ENCODE measurements around the gene CDH23.

Gene CDH23

GRCh38 chr10:71458387-71458786 is 61.7 kb downstream of the CDH23 start:
- Histone ChIP-seq H3K4me3 (no peak overlapping the region), H3K27me3 (peaks cover 0 to 46% of the 10 kb centered on the region in 2 donors), H3K36me3 (no peaks in the 10 kb centered on the region), H3K4me1 (no peaks in the 10 kb centered on the region), H3K9me3 (no peaks in the 10 kb centered on the region), H3K27ac (no peak overlapping the region)
- DNase-seq, result no peak
- intact Hi-C loops (cut with DNase I; ENCODE audit: low total_unique reads), result no loop called here
- no peak for TF ChIP-seq CTCF (IDR thresholded peaks at IDR 0.05)

GRCh38 chr10:71459513-71459912 is 62.8 kb downstream of the CDH23 start:
- Histone ChIP-seq H3K36me3 (no peaks in the 10 kb centered on the region), H3K4me3 (no peak overlapping the region), H3K9me3 (no peaks in the 10 kb centered on the region), H3K4me1 (no peaks in the 10 kb centered on the region), H3K27ac (no peak overlapping the region), H3K27me3 (peaks cover 0 to 46% of the 10 kb centered on the region in 2 donors)
- intact Hi-C loops (cut with DNase I; ENCODE audit: low total_unique reads), result no loop called here
- DNase-seq, result no peak
- TF ChIP-seq CTCF (IDR thresholded peaks at IDR 0.05), result no peak

- Histone ChIP-seq H3K27ac (no peak overlapping the region), H3K27me3 (peaks cover 0 to 46% of the 10 kb centered on the region in 2 donors), H3K36me3 (no peaks in the 10 kb centered on the region), H3K9me3 (no peaks in the 10 kb centered on the region), H3K4me3 (no peak overlapping the region), H3K4me1 (no peaks in the 10 kb centered on the region)
- no peak for DNase-seq
- TF ChIP-seq CTCF (IDR thresholded peaks at IDR 0.05), result no peak
- intact Hi-C loops (cut with DNase I; ENCODE audit: low total_unique reads), result no loop called here
Measured at GRCh38 chr10:71460615-71461014, 63.9 kb downstream of the CDH23 start.

DNA sequence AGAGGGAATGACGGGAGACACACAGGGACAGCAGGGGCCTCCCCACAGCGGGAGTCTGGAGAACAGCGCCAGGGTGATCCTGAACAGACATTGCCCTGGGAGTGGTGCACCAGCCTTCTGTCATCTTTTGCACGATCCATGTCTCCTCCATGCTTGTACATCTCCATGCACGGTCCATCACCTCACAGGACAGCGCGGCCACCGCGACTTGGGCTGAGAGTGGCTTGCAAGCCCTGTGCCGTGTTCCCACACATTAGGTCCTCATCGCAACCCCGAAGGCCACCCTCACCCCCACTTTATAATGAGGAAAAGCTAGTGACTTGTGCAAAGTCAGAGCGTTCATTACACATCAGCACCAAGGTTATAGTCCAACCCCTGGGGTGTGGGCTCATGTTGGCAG is 64.7 kb downstream of the CDH23 start:
- no peak for TF ChIP-seq CTCF (IDR thresholded peaks at IDR 0.05)
- H3K4me3 ChIP-seq, result no peak overlapping the region
- H3K27me3 ChIP-seq, result peaks cover 0 to 43% of the 10 kb centered on the region in 2 donors
- no peak for DNase-seq
- intact Hi-C loops (cut with DNase I; ENCODE audit: low total_unique reads), result no loop called here
- H3K9me3 ChIP-seq, result no peaks in the 10 kb centered on the region
- no peaks in the 10 kb centered on the region for H3K4me1 ChIP-seq
- H3K27ac ChIP-seq, result no peak overlapping the region
- no peaks in the 10 kb centered on the region for H3K36me3 ChIP-seq

DNA sequence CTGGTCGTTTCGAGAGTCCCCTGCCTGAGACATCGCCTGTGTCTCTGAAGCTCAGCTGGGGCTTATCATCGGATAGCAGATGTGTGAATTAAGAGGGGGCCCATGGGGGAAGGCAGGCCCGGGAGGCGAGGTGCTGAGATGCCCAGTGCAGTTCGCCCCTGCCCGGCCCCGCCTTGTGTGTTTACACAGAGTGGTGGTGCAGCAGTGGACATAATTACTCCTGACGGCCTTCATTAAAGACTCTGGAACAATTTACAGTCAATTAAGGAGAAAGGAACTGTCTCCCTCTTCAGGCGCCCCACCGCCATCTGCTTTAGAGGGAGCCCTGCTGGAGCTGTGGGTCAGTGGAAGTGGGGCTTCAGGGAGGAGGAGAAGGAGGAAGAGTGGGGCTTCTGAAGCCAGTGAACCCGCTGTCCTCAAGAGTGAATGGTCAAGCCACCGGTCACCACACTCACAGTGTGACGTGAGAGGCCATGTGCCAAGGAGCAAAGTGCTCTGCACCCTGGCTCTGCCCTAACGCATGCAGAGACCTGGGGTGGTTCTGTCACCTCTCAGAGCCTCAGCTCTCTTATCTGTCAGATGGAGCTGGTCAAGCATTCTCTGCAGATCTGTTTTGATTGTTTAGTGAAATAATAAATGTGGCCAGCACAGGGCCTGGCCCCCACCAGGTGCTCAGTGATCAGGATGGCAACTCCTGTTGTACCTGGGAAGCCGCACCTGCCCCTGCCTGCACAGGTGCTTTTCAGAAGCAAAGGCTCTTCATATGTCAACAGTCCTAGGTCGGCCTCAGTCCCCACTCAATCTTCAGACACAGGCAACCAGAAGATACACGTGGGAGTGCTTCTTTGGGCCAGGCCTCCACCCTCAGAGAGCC is 65.6 kb downstream of the CDH23 start:
- TF ChIP-seq CTCF (IDR thresholded peaks at IDR 0.05), result no peak
- no peaks in the 10 kb centered on the region for H3K9me3 ChIP-seq
- DNase-seq, result no peak
- H3K4me1 ChIP-seq, result no peaks in the 10 kb centered on the region
- H3K36me3 ChIP-seq, result no peaks in the 10 kb centered on the region
- no peak overlapping the region for H3K4me3 ChIP-seq
- peaks cover 0 to 37% of the 10 kb centered on the region in 2 donors for H3K27me3 ChIP-seq
- intact Hi-C loops (cut with DNase I; ENCODE audit: low total_unique reads), result no loop called here
- no peak overlapping the region for H3K27ac ChIP-seq
